Fibroblast of peridontal ligament (primary cell): ENCODE measurements around the gene CAPN15.

Experiments used
- DNase-seq: peaks from one replicate; pipeline ENCODE4 v3.0.0-alpha.2; 2010; ENCODE audit errors: extremely low read depth

Gene CAPN15

DNA sequence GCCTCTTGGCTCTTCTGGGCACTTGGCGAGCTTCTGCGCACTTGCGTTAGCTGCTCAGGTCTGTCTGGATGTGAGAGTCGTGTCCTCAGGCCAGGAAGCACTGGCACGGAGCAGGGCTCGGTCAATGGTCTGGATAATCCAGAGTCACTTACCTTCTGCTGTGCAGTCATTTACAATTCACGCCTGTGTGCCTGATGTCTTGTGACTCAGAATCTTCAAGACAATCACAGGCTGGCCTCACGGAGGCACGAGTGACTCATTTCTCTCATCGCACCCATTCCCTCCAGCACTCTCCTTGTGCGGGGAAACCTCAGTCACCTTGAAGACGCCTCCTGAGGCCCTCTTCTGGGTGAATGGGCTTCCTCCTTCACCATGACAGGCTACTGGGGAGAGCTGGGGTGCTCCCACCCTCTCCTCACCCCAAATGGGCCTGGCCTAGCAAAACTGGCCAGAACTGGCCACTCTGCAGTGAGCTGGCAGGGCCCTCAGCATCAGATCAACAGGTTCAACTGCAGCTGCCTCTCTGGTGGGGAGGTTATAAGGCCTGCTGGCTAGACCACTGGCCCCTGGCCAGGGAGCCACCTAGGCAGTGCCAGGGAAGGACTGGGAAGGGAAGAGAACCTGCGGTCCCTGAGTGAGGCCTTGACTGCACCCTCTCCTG, 1.9 kb upstream of the CAPN15 start:
- peak; percentile 67 for DNase-seq

- DNase-seq, result peak; percentile 33
Observed at GRCh38 chr16:526181-527014, 1.1 kb upstream of the CAPN15 start.

DNA sequence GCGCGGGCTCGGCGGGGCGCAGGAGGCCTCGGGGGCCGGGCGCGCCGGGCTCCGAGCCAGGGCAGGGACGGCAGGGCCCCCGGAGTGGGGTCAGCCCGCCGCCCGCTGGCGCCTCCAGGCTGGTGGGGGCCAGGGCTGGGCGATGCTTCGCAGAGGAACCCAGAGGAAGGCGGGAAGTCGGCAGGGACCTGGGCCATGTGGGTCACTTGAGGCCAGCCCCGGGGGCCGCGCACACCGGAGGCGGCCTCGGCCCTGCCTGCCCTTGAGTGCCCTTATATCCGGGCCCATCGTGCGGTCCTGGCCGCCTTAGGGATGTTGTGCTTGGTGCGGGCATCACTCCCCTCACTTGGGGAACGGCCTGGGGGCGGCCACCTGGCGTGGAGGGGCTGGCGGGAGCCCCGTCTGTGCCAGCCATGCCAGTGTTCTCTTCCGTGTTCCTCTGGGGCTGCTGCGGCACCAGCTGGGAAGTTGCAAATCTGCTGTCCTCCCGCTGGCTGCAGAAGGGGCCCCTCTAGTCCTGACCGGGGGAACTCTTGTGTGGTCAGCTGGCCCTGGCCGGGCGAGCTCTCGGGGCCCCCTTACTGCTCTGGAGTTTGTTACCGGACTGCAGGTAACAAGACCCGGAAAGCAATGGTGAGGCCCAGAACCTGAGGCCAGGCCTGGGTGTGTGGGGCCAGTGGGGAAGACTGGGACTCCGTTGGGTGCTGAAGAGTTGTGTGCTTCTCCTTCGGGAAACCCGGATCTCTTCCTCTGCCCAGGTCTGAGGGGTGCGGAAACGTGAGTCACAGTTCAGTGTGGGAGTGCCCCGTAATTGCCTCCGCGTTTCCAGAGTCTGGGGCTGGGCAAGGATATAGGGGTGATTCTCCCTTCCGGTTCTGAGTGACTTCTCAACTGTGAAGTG, 849 bp downstream of the CAPN15 start:
- DNase-seq, result peak; percentile 52

DNA sequence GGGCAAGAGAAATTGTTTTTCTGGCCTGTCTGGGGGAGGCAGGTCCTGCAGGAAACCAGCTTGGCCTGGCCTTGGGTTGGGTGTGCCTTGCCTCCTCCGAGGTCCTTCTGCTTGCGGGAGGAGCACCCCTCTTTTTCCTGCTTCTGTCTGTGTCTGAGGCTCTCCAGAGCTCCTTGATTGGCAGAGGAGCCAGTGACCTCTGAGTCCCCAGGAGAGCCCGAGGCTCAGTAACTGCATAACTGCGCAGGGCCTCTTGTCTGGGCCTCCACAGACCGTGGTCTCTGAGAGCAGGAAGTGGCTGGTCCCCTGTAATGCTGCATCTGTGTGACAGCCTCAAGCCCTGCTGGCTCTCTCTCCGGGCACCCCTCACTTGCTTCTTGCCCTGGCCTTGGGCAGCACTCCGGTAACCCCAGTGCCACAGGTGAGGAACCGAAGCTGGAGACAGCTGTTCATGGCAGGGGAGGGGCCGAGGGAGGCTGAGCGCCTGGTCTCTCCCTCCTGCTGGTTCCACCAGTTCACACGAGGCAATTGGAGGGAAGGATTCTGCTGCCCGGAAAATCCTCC, 1.6 kb downstream of the CAPN15 start:
- no peak for DNase-seq

- no peak for DNase-seq
Observed at GRCh38 chr16:530111-530817, 2.8 kb downstream of the CAPN15 start.

GRCh38 chr16:531494-532125, 4.1 kb downstream of the CAPN15 start:
- no peak for DNase-seq

GRCh38 chr16:533391-534123, 6.0 kb downstream of the CAPN15 start:
- no peak for DNase-seq

GRCh38 chr16:534135-534534, 6.6 kb downstream of the CAPN15 start:
- no peak for DNase-seq

DNA sequence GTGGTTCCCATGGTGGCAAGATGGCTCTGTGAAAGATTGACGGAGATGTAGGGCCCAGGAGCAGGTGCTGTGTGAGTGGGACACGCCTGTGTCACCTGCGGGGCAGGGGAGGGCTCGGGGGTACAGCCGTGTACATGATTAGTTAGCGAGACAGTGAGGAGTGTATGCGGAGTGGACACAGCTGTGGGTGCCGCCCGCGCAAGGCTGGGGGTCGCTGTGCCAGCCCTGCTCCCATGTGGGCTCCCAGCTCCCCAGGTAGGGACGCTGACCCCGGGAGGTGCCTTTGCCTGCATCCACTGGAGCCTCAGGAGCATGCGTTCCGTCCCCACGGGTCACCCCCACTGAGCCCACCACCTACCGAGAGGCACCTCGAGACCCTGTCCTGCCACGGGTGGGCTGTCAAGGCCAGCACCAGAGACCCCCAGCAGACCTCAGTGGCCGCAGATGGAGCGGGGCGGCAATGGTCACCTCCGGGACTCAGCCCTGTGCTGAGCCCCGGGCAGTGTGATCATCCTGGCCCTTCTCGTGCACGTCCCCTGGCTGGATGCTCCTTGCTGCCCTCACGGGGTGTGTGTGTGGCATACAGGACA, 7.4 kb downstream of the CAPN15 start:
- no peak for DNase-seq

DNA sequence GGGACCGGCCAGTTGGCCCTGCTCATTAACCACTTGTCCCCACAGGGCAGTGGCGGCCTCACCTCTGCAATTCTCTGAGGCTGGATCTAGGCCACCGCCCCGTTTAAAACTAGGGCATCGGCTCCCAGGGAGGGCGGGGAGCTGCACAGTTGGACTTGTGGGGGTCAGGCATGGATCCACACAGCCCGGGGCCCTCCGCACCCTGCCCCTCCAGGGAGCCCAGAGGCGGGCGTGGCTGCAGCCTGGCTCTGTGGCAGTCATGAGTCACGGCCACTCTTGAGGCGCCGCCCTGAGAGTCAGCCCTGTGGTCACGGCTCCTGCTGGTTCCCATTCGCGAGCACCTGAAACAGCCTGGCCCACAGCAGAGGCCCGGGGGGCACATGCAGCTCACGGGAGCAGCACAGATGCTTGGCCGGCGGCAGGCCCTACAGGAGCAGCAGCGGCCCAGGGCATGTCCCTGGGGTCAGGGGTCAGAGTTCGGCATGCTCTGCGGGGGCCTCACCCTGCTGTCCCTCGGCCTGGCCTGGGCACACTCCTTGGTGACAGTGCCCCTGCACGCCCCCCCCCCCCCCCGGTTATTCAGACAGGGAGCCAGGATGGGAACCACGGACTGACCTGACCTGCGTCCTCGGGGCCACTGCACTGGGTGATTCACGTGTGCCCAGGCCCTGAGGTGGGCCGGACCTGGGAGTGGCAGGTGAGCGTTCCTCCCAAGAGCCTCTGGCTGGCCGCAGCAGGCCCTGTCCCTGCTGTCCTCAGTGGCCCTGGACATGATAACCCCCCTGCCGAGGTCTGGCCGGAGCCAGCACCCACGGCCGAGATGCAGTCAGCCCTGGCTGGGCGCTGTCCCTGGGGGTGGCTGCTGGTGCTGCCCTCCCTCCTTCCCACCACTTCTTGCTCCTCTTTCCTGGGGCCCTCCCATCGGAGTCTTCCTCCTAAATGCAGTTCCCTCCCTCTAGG, 8.2 kb downstream of the CAPN15 start:
- DNase-seq, result peak; percentile 47

DNA sequence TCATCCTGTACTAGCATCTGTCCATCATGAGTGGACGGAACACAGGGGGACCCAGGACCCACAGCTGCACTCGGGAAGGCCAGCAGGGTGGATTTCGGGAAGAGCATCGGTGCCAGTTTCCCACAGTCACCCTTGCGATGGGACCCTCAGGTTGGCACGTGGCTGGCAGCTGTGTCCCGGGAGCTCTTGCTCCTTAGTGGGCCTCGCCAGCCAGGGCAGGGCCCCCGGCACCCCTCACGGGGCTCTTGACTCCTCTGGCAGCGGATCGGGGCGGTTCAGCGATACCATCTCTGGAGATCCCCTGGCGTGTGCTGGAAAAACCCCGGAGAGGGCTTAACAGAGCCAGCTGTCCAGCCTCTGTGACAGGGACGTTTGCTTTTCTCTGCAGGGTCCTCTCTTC, 9.2 kb downstream of the CAPN15 start:
- DNase-seq, result no peak

DNA sequence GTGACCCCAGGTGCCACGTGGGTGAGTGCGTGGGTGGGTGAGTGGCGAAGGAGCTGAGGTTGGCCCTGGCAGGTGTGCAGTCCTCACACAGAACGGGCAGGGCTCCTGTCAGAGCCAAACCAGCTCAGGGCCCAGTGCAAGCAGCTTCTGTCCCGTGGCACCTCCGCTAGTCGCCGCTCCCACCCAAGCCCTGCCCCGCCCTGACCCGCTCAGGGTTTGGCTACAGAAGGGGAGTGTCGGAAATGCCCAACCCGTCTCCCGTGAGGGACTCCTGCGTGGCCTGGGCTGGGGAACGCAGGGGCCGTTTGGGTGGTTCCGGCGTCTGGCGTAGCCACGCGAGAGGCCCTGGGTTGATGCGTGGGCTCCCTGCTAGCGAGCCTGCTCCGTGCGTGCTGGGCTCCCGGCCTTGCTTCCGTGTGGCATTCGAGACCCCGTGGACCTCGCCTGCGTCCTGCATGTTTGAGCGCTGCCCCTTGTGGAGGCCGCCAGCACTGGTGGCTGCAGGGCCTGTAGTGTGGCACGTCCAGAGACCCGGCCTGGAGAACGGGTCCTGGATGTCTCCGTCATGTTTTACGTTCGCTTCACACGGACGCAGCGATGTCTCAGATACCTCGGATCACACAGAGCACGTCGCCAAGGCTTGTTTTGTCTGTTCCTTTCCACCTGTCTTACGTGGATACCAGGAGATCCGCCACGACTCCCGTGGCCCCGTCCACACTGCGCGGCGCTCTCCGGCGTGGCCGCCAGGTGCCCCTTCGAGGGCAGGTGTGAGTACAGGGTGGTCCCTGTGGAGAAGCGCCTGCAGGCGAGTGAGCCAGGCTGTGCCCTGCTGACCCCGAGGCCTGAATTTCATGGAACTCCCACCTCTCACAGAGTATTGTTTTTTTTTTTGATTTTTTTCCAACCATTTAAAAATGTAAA, 10.2 kb downstream of the CAPN15 start:
- no peak for DNase-seq

GRCh38 chr16:539901-540530, 12.5 kb downstream of the CAPN15 start:
- peak; percentile 60 for DNase-seq

- DNase-seq, result no peak
Observed at GRCh38 chr16:540645-541340, 13.3 kb downstream of the CAPN15 start.

DNA sequence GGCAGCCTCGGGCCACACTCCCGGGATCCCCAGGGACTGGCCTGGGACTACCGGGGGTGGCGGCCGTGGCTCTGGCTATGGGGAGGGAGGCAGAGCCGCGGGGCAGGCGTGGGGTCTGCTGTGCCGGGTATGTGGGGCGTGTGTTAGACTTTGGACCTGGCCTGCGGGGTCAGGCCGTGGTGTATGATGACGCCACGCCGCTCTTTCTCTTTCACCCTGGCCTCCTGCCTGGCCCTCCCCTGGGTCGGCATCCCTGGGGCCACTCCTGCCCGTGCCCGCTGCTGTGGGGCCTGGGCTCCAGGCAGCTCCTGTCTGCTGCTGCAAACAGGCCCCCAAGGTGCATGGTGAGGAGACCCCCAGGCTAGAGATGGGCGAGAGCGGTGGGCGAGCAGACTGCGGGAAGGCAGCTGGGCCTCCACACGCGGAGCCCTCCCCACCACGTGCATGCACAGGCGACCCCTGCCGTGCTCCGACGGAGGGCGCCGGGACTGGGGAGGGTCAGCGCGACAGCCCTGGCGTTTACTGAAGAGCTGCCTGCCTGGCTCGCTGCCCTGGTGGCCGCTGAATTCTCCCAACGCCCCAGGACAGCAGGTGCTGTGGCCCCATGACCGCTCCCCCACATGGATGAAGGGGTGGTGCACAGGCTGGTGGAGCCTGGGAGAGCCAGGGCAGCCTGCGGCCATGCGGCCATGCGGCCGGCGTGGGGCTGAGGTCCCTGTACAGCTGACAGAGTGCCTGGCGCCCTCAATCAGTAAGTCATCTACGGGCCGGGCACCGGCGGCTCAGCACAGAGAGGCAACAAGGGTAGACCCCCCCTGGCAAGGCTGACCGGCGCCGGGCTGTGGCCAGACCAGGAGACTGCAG, 16.0 kb downstream of the CAPN15 start:
- DNase-seq, result no peak
